ENCODE results near the gene ESRP2. TPM values are rescaled to one million over a fixed set of nuclear protein-coding genes. Genes with fewer than 3 reads are reported as not detected.

The ESRP2 gene
- total RNA-seq, 1 experiment from 2014 or later = 27.0 TPM

GRCh38 chr16:68257251-68257905 is 21.5 kb upstream of the ESRP2 start:
- no peak for DNase-seq (ENCODE audit: low read depth, low spot score)
- H3K27me3 ChIP-seq (ENCODE audit: control insufficient read depth, insufficient read depth, low read length) = no peaks in the 10 kb centered on the region
- no peak for ATAC-seq
- H3K4me3 ChIP-seq (ENCODE audit: low read depth in 2 of 2, low read length in 2 of 2) = no peak overlapping the region
- ChIA-PET POLR2A (no interaction called here), CTCF (no interaction called here)
- BruUV-seq (replicated peaks) = no TSS peak
- no peak for TF ChIP-seq SIN3A (IDR thresholded peaks at IDR 0.05; ENCODE audit: borderline replicate concordance, insufficient read depth, low read depth, low read length)
- no peak for TF ChIP-seq TCF7L2 (IDR thresholded peaks at IDR 0.05; ENCODE audit: low read depth, low read length)
- no peak for TF ChIP-seq POLR2AphosphoS5 (IDR thresholded peaks at IDR 0.05; ENCODE audit: low read depth, low read length)
- no peak for TF ChIP-seq CTCF (IDR thresholded peaks at IDR 0.05)
- no peak for TF ChIP-seq REST (IDR thresholded peaks at IDR 0.05; ENCODE audit: insufficient read depth in 1 of 2, low read depth in 2 of 2, low read length in 1 of 2)
- H3K9me3 ChIP-seq (ENCODE audit: control insufficient read depth, insufficient read depth, low read depth, low read length) = no peaks in the 10 kb centered on the region
- H3K36me3 ChIP-seq (ENCODE audit: control insufficient read depth, insufficient read depth, low read length) = no peaks in the 10 kb centered on the region
- H3K4me1 ChIP-seq (ENCODE audit: control insufficient read depth, insufficient read depth, low read length) = no peaks in the 10 kb centered on the region; the same call in 1 of the 2 replicates
- in situ Hi-C loops (cut with HindIII; ENCODE audit: low pct_unique_long_range_greater_than_20kb, low sequenced_read_pairs) (no loop called here), intact Hi-C loops (cut with micrococcal nuclease; ENCODE audit: unreplicated experiment) (no loop called here)
- no peak overlapping the region for H3K27ac ChIP-seq (ENCODE audit: low read length)

- Histone ChIP-seq H3K36me3 (ENCODE audit: control insufficient read depth, insufficient read depth, low read length) (no peaks in the 10 kb centered on the region), H3K27ac (ENCODE audit: low read length) (no peak overlapping the region), H3K4me1 (ENCODE audit: control insufficient read depth, insufficient read depth, low read length) (no peaks in the 10 kb centered on the region; the same call in 1 of the 2 replicates), H3K4me3 (ENCODE audit: low read depth in 2 of 2, low read length in 2 of 2) (no peak overlapping the region), H3K9me3 (ENCODE audit: control insufficient read depth, insufficient read depth, low read depth, low read length) (no peaks in the 10 kb centered on the region), H3K27me3 (ENCODE audit: control insufficient read depth, insufficient read depth, low read length) (no peaks in the 10 kb centered on the region)
- in situ Hi-C loops (cut with HindIII; ENCODE audit: low pct_unique_long_range_greater_than_20kb, low sequenced_read_pairs) = no loop called here
- TF ChIP-seq REST (IDR thresholded peaks at IDR 0.05; ENCODE audit: insufficient read depth in 1 of 2, low read depth in 2 of 2, low read length in 1 of 2) (no peak), POLR2AphosphoS5 (IDR thresholded peaks at IDR 0.05; ENCODE audit: low read depth, low read length) (no peak), CTCF (IDR thresholded peaks at IDR 0.05) (no peak), TCF7L2 (IDR thresholded peaks at IDR 0.05; ENCODE audit: low read depth, low read length) (no peak), SIN3A (IDR thresholded peaks at IDR 0.05; ENCODE audit: borderline replicate concordance, insufficient read depth, low read depth, low read length) (no peak)
- intact Hi-C loops (cut with micrococcal nuclease; ENCODE audit: unreplicated experiment) = no loop called here
- no TSS peak for BruUV-seq (replicated peaks)
- POLR2A ChIA-PET = interaction anchor here (0.7 kb wide), 1 partner anchor 14 kb away, joined by 3 read pairs; no protein-coding TSS in a partner anchor
- no peak for ATAC-seq
- CTCF ChIA-PET = no interaction called here
- no peak for DNase-seq (ENCODE audit: low read depth, low spot score)
Measured at GRCh38 chr16:68255712-68256111, 19.8 kb upstream of the ESRP2 start.
